Activated T-cell treated with anti-CD3 and anti-CD28 coated beads for 1 hour (primary cell): Measurements from ENCODE around the gene KCNK7.
"Not testable (repeated sequence)": the region's sequence is repeated elsewhere in the genome, so short reads cannot be mapped to it uniquely, and the experiment has no call there.

Source experiments
- DNase-seq: peaks from one replicate; pipeline ENCODE4 v3.0.0-alpha.2; 2020; ENCODE audit warnings: low read depth

KCNK7 gene

DNA sequence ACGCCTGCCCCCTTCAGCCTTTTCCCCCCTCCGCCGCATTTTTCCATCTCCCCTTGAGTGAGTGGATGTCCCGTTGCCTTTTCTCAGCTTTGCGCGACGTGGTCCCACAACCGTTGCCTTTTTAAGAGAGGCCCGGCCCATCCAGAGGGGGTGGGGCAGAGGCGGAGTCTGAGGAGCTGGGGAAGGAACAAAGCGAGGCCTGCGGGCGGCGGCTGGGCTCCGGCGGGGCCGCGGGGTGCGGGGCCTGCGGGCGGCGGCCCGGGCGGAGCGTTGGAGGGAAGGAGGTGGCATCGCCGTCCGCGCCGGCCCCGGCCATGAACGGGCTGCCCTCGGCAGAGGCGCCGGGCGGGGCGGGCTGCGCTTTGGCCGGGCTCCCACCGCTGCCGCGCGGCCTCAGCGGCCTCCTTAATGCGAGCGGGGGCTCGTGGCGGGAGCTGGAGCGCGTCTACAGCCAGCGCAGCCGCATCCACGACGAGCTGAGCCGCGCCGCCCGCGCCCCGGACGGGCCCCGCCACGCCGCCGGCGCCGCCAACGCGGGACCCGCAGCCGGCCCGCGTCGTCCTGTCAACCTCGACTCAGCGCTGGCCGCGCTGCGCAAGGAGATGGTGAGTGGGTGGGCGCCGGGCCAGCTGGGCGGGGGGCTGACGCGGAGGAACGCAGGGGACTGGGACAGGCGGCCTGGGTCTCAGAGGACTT, 23.1 kb downstream of the KCNK7 start, which contains the start of gene FAM89B:
FAM89B (plus strand) TSS at position 183 of the 696 bp plus-strand sequence; CDS start at position 315, 132 bp downstream.
- peak; percentile 91 for DNase-seq

GRCh38 chr11:65571940-65572339, 23.7 kb downstream of the KCNK7 start:
- no peak for DNase-seq

DNA sequence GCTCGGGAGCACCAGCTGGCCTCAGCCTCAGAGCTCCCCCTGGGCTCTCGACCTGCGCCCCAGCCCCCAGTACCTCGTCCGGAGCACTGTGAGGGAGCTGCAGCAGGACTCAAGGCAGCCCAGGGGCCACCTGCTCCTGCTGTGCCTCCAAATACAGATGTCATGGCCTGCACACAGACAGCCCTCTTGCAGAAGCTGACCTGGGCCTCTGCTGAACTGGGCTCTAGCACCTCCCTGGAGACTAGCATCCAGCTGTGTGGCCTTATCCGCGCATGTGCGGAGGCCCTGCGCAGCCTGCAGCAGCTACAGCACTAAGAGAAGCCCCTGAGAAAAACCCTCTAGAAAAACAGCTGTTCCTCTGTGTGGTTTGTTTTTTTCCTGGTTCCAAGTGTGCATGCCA, 24.2 kb downstream of the KCNK7 start:
- no peak for DNase-seq

DNA sequence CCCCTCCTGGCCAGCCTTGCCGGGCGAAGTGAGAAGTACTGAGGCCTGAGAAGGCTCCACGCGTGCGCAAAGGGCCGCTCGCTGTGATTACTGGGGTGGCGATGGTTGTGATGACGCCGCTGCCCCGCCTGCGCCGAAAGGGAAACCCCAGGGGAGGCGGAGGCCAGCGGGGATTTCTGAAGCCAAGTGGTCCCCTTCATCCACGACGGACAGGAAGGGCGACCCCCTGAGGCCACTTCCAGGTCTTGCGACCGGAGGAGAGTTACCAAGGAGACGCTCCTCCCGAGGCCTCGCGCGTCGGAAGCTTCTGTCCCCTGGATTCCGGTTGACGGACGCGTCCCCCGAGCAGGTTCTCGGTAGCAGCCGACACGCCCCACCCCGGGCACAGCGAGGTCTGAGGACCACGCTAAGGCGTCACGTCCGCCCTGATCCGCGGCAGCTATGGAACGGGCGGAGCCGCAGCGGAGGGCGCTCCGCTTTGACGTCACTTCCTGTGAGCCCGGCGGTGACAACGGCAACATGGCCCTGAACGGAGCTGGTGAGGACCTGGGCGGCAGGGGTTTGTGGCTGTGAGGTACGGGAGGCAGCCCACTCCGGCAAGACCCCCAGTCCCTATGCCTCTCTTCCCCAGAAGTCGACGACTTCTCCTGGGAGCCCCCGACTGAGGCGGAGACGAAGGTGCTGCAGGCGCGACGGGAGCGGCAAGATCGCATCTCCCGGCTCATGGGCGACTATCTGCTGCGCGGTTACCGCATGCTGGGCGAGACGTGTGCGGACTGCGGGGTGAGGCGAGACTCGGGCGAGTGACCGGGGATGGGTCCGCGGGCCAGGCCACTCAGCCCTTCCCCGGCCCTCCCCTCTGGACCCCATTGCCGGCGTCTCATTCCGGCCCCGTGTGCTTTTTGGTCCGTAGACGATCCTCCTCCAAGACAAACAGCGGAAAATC, 25.4 kb downstream of the KCNK7 start, which contains the start of gene ZNRD2:
ZNRD2 (plus strand) TSS at position 505 of the 946 bp plus-strand sequence; CDS start at position 520, 15 bp downstream.
- peak; percentile 94 for DNase-seq

- DNase-seq = no peak
Observed at GRCh38 chr11:65569164-65569972, 26.2 kb downstream of the KCNK7 start.

GRCh38 chr11:65565624-65566453, 29.8 kb downstream of the KCNK7 start:
- no peak for DNase-seq

DNA sequence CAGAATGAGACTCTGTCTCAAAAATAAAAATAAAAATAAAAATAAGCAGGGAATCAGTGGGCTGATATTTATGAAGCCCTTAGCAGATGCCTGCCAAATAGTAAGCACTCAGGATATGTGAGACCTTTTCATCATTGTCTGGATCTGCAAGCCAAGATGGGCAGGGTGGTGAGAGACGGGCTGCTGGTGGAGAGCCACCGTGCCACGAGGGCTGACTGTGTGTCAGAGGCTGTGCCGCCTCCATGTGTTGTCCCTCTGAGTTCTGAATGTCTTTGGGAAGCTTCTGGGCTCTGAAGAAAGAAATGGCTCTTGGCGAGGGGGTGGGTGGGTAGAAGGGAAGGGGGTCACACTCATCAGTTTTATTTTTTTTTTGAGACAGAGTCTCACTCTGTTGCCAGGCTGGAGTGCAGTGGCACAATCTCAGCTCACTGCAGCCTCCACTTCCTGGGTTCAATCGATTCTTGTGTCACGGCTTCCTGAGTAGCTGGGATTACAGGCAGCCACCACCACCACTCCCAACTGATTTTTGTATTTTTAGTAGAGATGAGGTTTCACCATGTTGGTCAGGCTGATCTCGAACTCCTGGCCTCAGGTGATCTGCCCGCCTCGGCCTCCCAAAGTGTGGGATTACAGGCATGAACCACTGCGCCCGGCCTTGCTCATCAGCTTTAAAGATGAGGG, 30.6 kb downstream of the KCNK7 start:
- not testable (repeated sequence) for DNase-seq

GRCh38 chr11:65563601-65564000, 32.0 kb downstream of the KCNK7 start:
- DNase-seq = no peak

DNA sequence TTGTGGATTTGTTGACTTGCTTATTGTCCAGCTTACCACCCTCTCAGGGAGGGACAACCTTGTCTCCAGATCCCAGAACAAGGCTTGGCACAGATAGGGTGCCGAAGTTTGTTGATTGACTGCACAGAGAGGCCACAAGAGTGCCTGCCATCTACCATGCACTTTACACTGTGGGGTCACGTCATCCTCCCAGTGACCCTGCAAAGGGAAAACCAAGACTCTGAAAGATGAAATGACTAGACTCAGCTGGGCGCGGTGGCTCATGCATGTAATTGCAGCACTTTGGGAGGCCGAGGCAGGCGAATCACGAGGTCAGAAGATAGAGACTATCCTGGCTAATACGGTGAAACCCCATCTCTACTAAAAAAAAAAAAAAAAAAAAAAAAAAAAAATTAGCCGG, 32.8 kb downstream of the KCNK7 start:
- DNase-seq = no peak

- no peak for DNase-seq
Observed at GRCh38 chr11:65562020-65562419, 33.6 kb downstream of the KCNK7 start.

GRCh38 chr11:65560555-65561418, 34.8 kb downstream of the KCNK7 start:
- no peak for DNase-seq

- no peak for DNase-seq
Observed at GRCh38 chr11:65559951-65560537, 35.6 kb downstream of the KCNK7 start.

- no peak for DNase-seq
Observed at GRCh38 chr11:65559535-65559934, 36.1 kb downstream of the KCNK7 start.

GRCh38 chr11:65558930-65559509, 36.6 kb downstream of the KCNK7 start:
- DNase-seq = no peak

DNA sequence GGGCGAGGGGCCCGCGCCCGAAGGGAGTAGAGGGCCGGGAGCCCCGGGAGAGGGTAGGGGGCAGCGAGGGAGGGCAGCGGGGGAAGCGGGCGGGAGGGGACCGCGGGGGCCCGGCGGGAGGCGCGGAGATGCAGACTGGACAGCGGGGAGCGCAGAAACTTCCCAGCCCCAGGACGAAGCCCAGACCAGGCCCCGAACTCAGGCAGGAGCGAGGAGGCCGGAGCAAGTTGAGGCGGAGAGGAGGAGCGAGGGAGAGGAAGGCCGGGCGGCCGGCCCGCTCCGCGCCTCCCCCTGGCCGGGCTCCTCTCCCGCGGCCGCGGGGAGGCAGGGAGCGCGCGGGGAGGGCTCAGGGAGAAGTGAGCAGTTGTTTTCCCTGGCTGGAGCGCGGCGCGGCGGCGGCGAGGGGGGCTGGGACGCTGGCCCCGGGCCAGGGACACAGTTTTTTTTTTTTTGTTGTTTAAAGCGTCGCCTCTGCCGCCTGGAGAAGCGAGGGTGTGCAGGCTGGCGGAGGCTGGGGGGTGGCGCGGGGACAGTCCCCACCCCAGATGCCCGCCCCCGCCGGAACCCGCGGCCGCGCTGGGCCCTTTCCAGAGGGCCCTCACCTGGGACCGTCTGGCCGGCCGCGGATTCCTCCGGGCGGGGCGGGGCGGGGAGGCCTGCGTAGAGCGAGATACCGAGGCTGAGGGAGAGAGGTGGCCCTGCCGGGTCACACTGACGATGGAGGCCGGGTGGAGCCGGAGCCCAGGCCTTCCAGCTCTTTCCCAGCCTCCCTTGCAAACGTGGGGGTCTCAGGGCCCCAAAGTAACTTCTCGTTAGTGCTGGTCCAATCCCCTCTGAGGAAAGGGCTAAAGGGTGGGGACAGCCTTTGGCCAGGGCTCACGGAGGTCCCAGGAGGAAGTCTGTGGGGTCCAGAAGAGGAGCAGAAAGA, 37.3 kb downstream of the KCNK7 start, which contains the start of gene LTBP3:
LTBP3 (minus strand) TSS at position 358 of the 928 bp plus-strand sequence. CDS start 400 bp downstream, outside the sequence.
- DNase-seq = no peak

DNA sequence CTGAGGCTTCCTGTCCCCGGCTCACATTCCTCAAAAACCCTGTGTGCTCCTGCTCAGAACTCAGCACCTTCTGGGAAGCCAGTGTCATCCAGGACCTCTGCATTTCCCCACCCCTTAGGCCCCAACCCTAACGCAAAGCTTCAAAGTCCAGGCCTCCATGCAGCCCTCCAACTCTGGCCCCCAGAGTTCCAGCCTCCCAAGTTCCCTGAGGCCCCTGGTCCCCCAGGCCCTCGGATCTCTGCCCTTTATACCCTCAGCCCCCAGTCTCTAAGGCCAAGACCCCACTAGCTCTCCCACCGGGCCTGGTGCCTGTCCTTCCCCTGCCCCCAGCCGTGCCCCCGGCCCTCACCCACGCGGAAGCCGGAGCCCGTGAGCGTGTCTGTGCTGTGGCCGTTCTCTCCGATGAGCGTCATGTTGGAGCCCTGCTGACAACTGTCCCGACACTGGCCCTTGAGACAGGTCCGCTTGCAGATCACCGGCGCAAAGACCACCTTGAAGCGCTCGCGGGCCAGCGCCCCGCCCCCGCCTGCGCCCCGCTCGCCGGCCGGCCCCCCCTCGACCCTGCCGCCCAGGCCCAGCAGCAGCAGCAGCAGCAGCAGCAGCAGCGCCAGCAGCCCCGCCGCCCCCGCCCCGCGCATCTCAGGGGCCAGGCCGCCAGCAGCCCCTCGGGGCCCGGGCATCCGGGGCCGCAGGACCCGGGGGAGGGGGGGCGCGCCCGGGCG, 38.2 kb downstream of the KCNK7 start:
- no peak for DNase-seq
